NK-92 (cell line): ENCODE data around the gene PRRG2.
"Not testable (repeated sequence)": the region's sequence is repeated elsewhere in the genome, so short reads cannot be mapped to it uniquely, and the experiment has no call there.

Experiments
- DNase-seq: peaks from one replicate; lab custom pipeline; 2025; ENCODE audit not compliant: unreplicated experiment; lab: John Stamatoyannopoulos, UW

Gene PRRG2

GRCh38 chr19:49599378-49600295, 18.5 kb downstream of the PRRG2 start:
- DNase-seq = no peak

- DNase-seq = no peak
Observed at GRCh38 chr19:49601482-49602038, 20.4 kb downstream of the PRRG2 start.

GRCh38 chr19:49602806-49603205, 21.7 kb downstream of the PRRG2 start:
- DNase-seq = no peak

- no peak for DNase-seq
Observed at GRCh38 chr19:49605605-49606004, 24.5 kb downstream of the PRRG2 start.

- DNase-seq = no peak
Observed at GRCh38 chr19:49609499-49610092, 28.5 kb downstream of the PRRG2 start.

GRCh38 chr19:49613374-49613773, 32.3 kb downstream of the PRRG2 start:
- DNase-seq = no peak

GRCh38 chr19:49614096-49614833, 33.1 kb downstream of the PRRG2 start:
- no peak for DNase-seq

GRCh38 chr19:49615861-49616260, 34.7 kb downstream of the PRRG2 start:
- no peak for DNase-seq

GRCh38 chr19:49616532-49616931, 35.4 kb downstream of the PRRG2 start:
- DNase-seq = no peak

- DNase-seq = no peak
Observed at GRCh38 chr19:49616945-49617344, 35.8 kb downstream of the PRRG2 start.

GRCh38 chr19:49617860-49618259, 36.7 kb downstream of the PRRG2 start:
- DNase-seq = not testable (repeated sequence)

GRCh38 chr19:49624967-49625910, 44.1 kb downstream of the PRRG2 start:
- no peak for DNase-seq

GRCh38 chr19:49626226-49626625, 45.1 kb downstream of the PRRG2 start:
- DNase-seq = no peak

GRCh38 chr19:49629659-49630058, 48.5 kb downstream of the PRRG2 start:
- DNase-seq = no peak

- no peak for DNase-seq
Observed at GRCh38 chr19:49631014-49631588, 50.0 kb downstream of the PRRG2 start.

- DNase-seq = no peak
Observed at GRCh38 chr19:49631610-49632192, 50.6 kb downstream of the PRRG2 start.

- no peak for DNase-seq
Observed at GRCh38 chr19:49632576-49632975, 51.5 kb downstream of the PRRG2 start.

- not testable (repeated sequence) for DNase-seq
Observed at GRCh38 chr19:49633273-49633672, 52.2 kb downstream of the PRRG2 start.

GRCh38 chr19:49635530-49636232, 54.6 kb downstream of the PRRG2 start:
- DNase-seq = no peak
